Endometrial microvascular endothelial cells (primary cell): ENCODE results near the gene PRR5. TPM values are rescaled to one million over a fixed set of nuclear protein-coding genes. Genes with fewer than 3 reads are reported as not detected.
"Not testable (repeated sequence)": the region's sequence is repeated elsewhere in the genome, so short reads cannot be mapped to it uniquely, and the experiment has no call there.

Experiments
- in situ Hi-C: cut with HindIII; loops from 2 replicates; pipeline ENCODE4 v1.10.0; 2017; ENCODE audit warnings: low sequenced_read_pairs, low pct_unique_long_range_greater_than_20kb; ENCODE audit errors: inconsistent ontology term
- total RNA-seq: library from RNA; depleted of rRNA; stranded (reverse); fragments of >200 nt; gene quantifications from one replicate; pipeline ENCODE4 v1.2.3, GENCODE V29; 2015; ENCODE audit errors: inconsistent ontology term

PRR5 gene
- total RNA-seq, 1 donor from 2014 or later = not detected

GRCh38 chr22:44743247-44743646, 41.2 kb downstream of the PRR5 start:
- in situ Hi-C loops = no loop called here

- in situ Hi-C loops = no loop called here
These were observed 41.8 kb downstream of the PRR5 start for GRCh38 chr22:44743804-44744211.

- in situ Hi-C loops = no loop called here
These were observed 44.1 kb downstream of the PRR5 start for GRCh38 chr22:44745853-44746789.

GRCh38 chr22:44747784-44748127, 45.8 kb downstream of the PRR5 start:
- in situ Hi-C loops = not testable (repeated sequence)

GRCh38 chr22:44748524-44748923, 46.5 kb downstream of the PRR5 start:
- in situ Hi-C loops = no loop called here

- in situ Hi-C loops = no loop called here
These were observed 48.5 kb downstream of the PRR5 start for GRCh38 chr22:44750481-44750880.

GRCh38 chr22:44752285-44753188, 50.5 kb downstream of the PRR5 start, which contains the start of gene ARHGAP8:
TSS of gene ARHGAP8 (plus strand) at chr22:44752575. CDS start at chr22:44786528, 33,953 bp downstream.
- in situ Hi-C loops = no loop called here

GRCh38 chr22:44753189-44754042, 51.4 kb downstream of the PRR5 start:
- in situ Hi-C loops = no loop called here

GRCh38 chr22:44754998-44755397, 53.0 kb downstream of the PRR5 start:
- in situ Hi-C loops = no loop called here

- in situ Hi-C loops = no loop called here
These were observed 53.4 kb downstream of the PRR5 start for GRCh38 chr22:44755417-44755816.

GRCh38 chr22:44755956-44756361, 54.0 kb downstream of the PRR5 start:
- in situ Hi-C loops = no loop called here

- in situ Hi-C loops = no loop called here
These were observed 56.5 kb downstream of the PRR5 start for GRCh38 chr22:44758344-44758973.

- in situ Hi-C loops = no loop called here
These were observed 57.0 kb downstream of the PRR5 start for GRCh38 chr22:44759001-44759400.

GRCh38 chr22:44759430-44760310, 57.7 kb downstream of the PRR5 start:
- in situ Hi-C loops = no loop called here

- in situ Hi-C loops = no loop called here
These were observed 58.5 kb downstream of the PRR5 start for GRCh38 chr22:44760476-44760875.

- in situ Hi-C loops = no loop called here
These were observed 59.0 kb downstream of the PRR5 start for GRCh38 chr22:44761025-44761424.

- in situ Hi-C loops = no loop called here
These were observed 62.4 kb downstream of the PRR5 start for GRCh38 chr22:44764373-44764772.
